T-helper 1 cell (primary cell): ENCODE data around the gene FAM47E.

ENCODE experiments used
- DNase-seq, 5 donors: peaks; one replicate each; pipeline ENCODE4 v3.0.0-alpha.2; 2012 to 2020
- total RNA-seq, 4 donors: gene quantifications; one replicate each; lab custom pipeline; 2026; lab: John Stamatoyannopoulos, UW

The FAM47E gene, protein sequence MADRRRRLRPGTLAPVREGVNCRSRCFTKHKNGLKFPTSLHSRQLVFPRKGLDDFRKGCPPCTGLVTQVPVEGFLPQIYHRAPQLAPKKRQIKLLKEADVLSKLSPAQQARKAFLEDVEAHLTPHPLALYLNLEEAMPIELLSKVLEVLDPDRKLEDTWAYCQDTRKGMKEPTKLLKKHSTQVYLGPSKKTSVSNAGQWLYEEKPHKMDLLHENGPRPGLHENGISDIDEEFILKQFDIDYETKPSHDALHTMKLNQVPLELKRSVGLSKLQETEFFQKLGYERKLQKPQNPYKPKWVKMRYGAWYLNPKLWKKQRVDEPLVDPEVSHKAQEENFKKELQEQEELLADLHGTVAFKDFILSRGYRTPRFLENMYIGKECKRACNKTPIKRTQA
- total RNA-seq, result 0.30 to 1.1 (median 0.78) reads per million in 4 donors

DNA sequence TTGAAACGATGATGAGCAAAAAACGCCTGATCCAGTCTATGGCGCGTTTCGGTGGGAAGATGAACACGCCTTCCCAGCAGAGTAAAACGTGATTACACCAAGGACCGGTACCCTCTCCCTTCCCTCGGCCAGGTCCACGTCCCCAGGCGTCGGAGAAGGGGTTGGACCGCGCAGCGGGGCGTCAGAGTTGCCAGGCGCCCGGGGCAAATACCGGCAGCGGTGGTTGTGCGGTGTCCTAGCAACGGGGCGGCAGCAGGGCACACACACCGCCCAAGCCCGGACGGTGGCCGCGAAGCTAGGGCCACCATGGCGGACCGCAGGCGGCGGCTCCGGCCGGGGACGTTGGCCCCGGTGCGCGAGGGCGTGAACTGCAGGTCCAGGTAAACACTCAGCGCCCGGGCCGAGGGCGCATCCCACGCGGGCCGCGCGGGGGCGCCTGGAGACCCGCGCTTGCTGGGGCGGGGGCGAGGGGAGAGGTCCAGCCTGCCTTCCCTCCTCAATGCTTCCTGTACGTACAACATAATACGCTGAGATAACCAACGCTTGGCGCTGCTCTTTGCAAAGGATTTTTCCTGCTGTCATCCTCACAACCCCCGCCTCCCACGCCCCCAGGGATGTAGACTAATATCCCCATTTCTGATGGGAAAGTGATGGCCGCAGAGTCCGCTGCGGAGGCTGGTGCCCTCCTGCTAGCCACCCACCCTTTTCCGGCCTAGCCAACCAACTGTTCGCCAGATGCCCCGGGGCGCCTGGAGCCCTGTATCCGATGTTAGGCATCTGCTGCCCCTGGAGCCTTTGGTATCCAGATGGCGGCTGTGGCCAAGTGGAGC is at the start of gene FAM47E:
Gene FAM47E, plus strand, starts transcription at position 281 of the 830 bp plus-strand sequence. Its CDS starts 26 bp downstream, at position 307.
- DNase-seq, result peak in 3 of 5 donors; percentile 1 to 26 (median 11)

GRCh38 chr4:76203541-76203940 is 48.0 kb upstream of the FAM47E start:
- DNase-seq, result no peak

- no peak for DNase-seq
Measured at GRCh38 chr4:76204936-76205335, 46.6 kb upstream of the FAM47E start.

GRCh38 chr4:76205476-76205875 is 46.0 kb upstream of the FAM47E start:
- DNase-seq, result no peak

- DNase-seq, result no peak
Measured at GRCh38 chr4:76206222-76206942, 45.1 kb upstream of the FAM47E start.

DNA sequence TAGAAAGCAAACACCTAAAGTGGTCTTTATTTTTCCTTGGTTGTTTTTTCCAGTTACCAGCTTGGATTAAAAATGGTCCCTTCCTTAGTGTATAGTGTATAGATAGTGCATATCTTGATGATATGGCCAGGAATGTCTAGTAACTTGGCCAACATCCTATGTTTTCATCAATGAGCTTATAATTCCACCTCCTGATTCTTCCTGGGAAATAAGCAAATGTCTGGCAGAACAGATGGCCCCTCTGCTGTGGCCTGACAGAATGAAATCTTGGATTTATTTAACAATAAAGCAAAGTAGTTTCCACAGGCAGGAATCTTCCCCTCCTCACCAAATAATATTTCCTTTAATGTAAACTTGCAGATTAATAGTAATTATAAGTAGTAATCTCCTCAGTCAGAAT is 44.0 kb upstream of the FAM47E start:
- no peak for DNase-seq

DNA sequence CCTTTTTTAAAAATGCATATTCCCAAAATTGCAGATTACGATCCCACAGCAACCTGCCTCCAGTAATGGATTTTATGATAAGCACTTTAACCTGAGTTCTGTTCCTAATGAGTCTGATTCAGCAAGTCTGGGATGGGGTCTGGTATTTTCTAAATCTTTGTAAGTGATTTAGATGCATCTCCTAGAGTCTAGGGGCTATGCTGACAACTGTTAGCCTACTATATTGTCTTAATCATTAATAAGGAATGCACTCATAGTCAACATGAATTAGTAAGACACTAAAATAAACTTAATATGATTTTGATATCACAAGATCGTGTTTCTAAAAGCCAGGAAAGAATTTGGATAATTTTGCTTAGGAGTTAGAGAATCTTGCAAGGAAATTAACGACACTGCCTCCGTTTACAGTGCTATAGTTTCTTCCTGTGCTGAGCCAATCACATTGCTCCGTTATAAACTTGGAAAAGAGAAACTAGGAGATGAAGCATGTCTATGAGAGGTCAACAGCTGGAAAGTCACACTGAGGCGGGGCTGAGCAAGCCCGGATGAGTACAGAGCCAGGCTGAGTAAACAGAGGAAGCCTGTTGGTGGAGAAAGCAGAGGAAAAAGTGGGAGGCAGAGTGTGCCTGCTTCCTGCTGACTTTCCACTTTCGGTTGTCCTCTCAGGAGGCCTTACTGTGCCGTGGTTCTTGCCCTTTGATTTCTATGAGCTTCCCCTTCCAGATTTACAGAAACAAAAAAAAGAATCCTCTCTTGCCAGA is 43.3 kb upstream of the FAM47E start:
- no peak for DNase-seq

- DNase-seq, result no peak
Measured at GRCh38 chr4:76209881-76210280, 41.6 kb upstream of the FAM47E start.

DNA sequence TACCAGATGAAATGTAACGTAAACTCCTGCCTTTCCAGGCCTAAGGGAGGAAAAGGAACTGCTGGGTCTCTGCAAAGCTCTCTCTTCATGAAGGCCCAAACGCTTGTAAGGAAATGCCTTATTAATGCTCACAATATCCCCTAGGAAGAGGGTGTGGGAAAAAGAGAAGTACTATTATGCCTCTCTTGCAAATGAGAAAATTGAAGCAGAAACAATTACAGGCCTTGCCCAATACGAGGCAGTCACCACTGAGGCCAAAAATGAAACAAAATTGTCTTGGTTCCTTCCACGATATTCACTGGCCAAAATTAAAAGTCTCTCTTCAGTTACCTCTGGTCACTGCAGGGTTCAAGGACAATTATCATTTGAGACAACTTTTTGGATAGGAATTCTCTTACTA is 41.1 kb upstream of the FAM47E start:
- no peak for DNase-seq

DNA sequence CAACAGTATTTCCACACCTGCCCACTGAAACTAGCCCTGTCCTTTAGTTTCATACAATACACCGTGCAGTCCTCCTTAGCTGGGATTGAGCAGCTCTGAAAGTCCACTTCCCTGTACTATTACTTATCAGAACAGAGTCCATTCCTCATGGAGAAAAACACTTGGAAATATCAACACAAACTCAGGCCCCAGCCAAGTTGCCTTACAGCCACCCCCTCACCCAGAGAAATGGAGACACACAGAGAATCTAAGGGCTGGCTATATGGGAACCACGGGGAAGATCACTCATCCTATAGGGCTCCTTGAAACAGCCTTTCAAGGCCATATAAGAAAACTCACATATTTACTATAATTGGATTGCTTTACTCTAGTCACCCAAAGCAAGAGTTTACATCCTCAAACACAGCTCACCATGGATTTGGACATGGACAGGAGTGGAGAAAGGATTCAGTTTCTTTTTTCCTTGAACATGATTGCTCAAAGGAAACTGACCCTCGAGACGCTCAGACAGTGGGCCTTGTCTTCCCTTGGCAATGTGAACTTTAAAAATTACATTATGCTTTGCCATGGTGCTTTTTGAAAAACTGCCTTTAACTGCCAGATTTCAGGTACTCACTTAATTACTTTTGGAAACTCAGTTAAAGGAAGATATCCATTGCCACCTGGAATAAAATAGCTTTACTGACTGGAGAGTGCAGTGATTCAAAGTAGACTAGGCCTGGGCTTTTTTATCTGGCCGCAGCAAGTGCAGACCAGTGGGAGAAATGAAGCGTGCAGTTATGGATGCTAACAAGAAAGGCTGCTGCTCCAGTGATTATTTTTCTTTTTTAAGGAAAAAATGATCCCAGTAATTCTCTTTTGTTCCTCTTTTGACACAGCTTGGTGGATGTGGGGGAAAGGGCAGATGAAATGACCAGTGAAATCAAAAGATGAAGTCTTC is 39.5 kb upstream of the FAM47E start:
- DNase-seq, result no peak

GRCh38 chr4:76212851-76213414 is 38.6 kb upstream of the FAM47E start:
- DNase-seq, result peak; percentile 13 to 48 (median 41)

GRCh38 chr4:76213415-76214176 is 37.9 kb upstream of the FAM47E start, which contains the start of gene SCARB2:
SCARB2 (minus strand) TSS chr4:76213824; CDS start chr4:76213543, 281 bp downstream.
- DNase-seq, result peak; percentile 60 to 77 (median 68)

DNA sequence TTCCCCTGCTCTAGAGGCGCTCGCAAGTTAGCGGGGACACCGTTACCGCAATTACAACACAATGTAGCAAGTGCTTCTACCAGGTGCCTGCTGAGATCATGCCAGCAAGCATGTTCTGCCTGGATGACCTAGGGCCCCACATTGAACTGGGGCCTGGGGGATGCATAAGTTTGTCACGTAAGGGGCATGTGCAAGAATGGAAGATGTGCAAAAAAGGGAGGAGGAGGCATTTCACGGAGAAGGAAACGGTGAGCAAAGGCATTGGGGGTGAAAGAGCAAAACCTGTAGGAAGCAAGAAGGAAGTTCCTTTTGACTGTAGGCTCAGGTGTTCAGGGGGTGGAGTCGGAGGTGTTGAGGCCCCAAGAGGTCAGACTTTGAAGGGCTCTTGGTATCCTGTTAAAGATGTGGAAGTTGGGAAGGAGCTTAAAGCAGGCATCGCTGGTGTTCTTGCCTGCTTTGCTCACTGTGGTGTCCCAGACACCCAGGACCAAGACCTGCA is 37.3 kb upstream of the FAM47E start:
- DNase-seq, result no peak

DNA sequence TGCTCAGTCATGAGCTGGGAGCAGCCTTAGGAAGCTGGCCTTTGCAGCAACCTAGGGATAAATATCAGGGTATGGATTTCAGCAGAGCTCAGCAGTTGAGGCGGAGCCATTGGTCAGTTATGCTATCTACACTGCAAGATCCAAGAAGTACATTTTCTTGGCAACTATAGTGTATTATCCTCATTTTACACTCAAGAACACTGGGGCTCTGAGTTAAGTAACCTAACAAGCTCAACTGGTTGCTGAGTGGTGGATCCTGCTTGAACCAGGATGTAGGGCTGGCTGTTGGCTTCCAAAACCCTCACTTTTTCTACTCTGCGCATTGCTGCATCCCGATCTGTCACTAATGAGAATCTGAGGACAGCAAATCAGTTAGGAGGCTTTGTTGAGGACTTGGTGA is 36.4 kb upstream of the FAM47E start:
- no peak for DNase-seq

GRCh38 chr4:76216524-76216923 is 35.0 kb upstream of the FAM47E start:
- no peak for DNase-seq

DNA sequence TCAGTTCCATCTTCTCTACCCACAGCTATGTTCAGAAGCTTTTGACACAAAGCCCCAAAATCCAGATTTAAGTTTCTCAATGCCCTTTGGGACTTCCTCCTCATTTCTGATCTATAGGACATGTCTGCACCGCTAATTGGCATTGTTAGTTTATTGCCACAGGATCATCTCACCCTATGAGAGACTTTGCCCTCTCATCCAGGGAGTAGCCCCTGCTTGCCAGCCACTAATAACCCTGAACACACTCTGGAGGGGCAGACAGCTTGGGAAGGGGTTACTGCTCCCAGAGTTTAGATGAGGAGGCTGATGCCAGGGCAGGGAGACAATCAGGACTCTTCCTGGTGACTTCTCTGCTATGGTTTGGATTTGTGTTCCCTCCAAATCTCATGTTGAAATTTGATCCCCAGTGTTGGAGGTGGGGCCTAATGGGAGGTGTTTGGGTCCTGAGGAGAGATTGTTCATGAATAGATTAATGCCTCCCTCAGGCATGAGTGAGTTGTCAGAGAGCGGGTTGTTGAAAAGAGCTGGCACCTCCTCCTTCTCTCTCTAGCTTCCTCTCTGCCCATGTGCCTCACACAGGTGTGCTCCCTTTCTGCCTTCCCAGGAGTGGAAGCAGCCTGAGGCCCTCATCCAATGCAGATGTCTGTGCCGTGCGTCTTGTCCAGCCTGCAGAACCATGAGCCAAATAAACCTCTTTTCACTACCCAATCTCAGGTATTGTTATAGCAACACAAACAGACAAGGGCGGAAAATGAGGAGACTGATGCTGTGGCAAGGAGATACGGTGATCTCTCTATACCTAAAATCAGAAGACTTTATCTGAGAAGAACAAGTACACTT is 34.3 kb upstream of the FAM47E start:
- no peak for DNase-seq

- DNase-seq, result no peak
Measured at GRCh38 chr4:76219299-76220055, 32.0 kb upstream of the FAM47E start.

- no peak for DNase-seq
Measured at GRCh38 chr4:76224171-76224570, 27.4 kb upstream of the FAM47E start.
